ENCODE data around the gene LIMS1.
A peak's percentile ranks its signal among the peaks of the same experiment; 100 is the strongest.

DNA sequence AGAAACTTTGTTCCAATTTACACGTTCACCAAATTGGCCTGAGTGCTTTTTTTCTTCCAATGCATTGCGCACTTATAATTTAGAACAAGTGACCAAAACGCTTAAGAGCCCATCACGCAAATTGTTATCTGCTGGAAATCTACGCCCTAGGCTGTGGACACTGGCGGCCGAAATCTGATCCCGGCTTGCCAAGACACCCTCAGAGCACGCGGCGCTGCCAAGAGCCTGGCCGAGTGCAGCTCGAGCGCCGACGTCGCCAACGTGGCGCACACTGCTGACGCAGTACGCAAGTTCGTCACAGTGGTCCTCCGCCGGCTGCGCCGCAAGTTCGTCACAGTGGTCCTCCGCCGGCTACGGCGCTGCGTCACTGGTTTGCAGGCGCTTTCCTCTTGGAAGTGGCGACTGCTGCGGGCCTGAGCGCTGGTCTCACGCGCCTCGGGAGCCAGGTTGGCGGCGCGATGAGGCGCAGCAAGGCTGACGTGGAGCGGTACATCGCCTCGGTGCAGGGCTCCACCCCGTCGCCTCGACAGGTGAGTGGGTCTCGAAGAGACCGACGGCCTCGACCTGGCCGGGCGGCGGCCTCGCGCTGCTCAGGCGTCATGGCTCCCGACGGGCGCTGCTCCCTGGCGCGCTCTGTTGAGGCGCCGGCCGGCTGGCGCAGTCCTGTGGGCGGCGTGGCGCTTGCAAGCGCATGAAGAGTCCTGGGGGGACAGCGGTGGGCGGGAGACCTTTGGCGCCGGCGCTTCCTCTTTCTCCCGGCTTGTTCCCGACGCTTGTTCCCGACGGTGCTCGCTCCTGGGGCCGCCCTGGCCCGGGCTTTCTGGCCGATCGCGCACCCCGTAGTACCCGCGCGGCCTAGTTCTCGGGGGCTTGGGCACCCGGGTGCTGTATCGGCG, 185.1 kb downstream of the LIMS1 start, which contains the start of gene RANBP2:
- TF ChIP-seq, protein P1, sequence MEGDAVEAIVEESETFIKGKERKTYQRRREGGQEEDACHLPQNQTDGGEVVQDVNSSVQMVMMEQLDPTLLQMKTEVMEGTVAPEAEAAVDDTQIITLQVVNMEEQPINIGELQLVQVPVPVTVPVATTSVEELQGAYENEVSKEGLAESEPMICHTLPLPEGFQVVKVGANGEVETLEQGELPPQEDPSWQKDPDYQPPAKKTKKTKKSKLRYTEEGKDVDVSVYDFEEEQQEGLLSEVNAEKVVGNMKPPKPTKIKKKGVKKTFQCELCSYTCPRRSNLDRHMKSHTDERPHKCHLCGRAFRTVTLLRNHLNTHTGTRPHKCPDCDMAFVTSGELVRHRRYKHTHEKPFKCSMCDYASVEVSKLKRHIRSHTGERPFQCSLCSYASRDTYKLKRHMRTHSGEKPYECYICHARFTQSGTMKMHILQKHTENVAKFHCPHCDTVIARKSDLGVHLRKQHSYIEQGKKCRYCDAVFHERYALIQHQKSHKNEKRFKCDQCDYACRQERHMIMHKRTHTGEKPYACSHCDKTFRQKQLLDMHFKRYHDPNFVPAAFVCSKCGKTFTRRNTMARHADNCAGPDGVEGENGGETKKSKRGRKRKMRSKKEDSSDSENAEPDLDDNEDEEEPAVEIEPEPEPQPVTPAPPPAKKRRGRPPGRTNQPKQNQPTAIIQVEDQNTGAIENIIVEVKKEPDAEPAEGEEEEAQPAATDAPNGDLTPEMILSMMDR (IDR thresholded peaks at IDR 0.05), result no peak
- TF ChIP-seq POLR2A (IDR thresholded peaks at IDR 0.05), result peak; percentile 20 to 95
